ENCODE data around the gene CCDC191. TPM values are rescaled to one million over a fixed set of nuclear protein-coding genes. Genes with fewer than 3 reads are reported as not detected.

CCDC191 gene
- total and polyA plus RNA-seq, 9 of the 15 experiments (the other 6 are each of a cell fraction or from before 2014, with no cell fraction given), result 0.10 to 0.55 (median 0.22) TPM

DNA sequence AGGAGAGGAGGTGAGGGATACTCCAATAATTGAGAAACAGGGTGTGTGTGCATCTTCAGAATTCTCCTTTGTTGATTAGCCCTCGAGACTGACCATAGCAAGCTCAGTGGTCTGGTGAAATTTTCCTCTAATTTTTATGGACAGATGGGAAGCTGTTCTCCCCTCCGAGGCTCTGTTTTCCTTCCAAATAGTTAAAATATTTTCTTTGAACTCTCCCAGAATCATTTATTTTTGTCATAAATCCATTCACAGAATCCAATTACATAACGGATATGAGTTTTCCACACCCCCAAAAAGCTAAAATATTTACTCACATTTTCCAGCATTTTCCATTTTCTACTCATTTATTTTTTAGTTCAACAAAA, 36.7 kb upstream of the CCDC191 start:
- H3K9me3 ChIP-seq (replicated peaks; ENCODE audit: control insufficient read depth, insufficient read depth, low read depth, low read length), result no peaks in the 10 kb centered on the region
- H3K27ac ChIP-seq (ENCODE audit: extremely low read depth, low read depth, low read length), result no peak overlapping the region
- ATAC-seq (no peak), DNase-seq (ENCODE audit: extremely low read depth in 1 of 4, low spot score in 3 of 4) (no peak), FAIRE-seq (no peak)
- no peak overlapping the region for H3K9ac ChIP-seq (ENCODE audit: insufficient read depth in 1 of 2, low read depth in 2 of 2, low read length in 2 of 2)
- no peaks in the 10 kb centered on the region for H4K20me1 ChIP-seq (replicated peaks; ENCODE audit: control insufficient read depth, insufficient read depth, low read length)
- H3K4me1 ChIP-seq (replicated peaks in 1 of 2; ENCODE audit: control insufficient read depth in 2 of 2, insufficient read depth in 2 of 2, low read length in 2 of 2), result no peaks in the 10 kb centered on the region
- no peak overlapping the region for H3K4me2 ChIP-seq (ENCODE audit: insufficient read depth, low read length)
- BruUV-seq (replicated peaks), result no TSS peak
- POLR2A ChIA-PET, result no interaction called here
- in situ Hi-C loops (cut with MboI), result no loop called here
- no peak overlapping the region for H3K4me3 ChIP-seq
- TF ChIP-seq, protein P1, sequence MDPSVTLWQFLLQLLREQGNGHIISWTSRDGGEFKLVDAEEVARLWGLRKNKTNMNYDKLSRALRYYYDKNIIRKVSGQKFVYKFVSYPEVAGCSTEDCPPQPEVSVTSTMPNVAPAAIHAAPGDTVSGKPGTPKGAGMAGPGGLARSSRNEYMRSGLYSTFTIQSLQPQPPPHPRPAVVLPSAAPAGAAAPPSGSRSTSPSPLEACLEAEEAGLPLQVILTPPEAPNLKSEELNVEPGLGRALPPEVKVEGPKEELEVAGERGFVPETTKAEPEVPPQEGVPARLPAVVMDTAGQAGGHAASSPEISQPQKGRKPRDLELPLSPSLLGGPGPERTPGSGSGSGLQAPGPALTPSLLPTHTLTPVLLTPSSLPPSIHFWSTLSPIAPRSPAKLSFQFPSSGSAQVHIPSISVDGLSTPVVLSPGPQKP (CRISPR knock-in tag; IDR thresholded peaks at IDR 0.05), result no peak
- TF ChIP-seq HEY1 (CRISPR knock-in tag; IDR thresholded peaks at IDR 0.05; ENCODE audit: borderline replicate concordance) (no peak), ZNF146 (CRISPR knock-in tag; IDR thresholded peaks at IDR 0.05; ENCODE audit: unreplicated experiment) (no peak), COPS2 (conservative IDR thresholded peaks at IDR 0.05) (no peak), FOXA1 (IDR thresholded peaks at IDR 0.05; ENCODE audit: borderline replicate concordance) (no peak)
- 0% methylated on average over 3 of the region's 3 CpGs for WGBS (ENCODE audit: insufficient coverage, low coverage, missing lambda C conversion rate)
- intact Hi-C loops (cut with micrococcal nuclease), result no loop called here
- H3K9me1 ChIP-seq (ENCODE audit: control insufficient read depth, insufficient read depth, low read length), result no peaks in the 10 kb centered on the region
- no peak overlapping the region for H2AFZ ChIP-seq (ENCODE audit: low read depth, low read length)
- H3K27me3 ChIP-seq (ENCODE audit: control insufficient read depth in 2 of 2, insufficient read depth in 2 of 2, low read length in 2 of 2), result peaks cover 9 to 10% of the 10 kb centered on the region in 2 experiments; a peak in 3 of 5 replicates
- H3K79me2 ChIP-seq (ENCODE audit: control insufficient read depth, insufficient read depth, low read length), result no peaks in the 10 kb centered on the region
- H3K36me3 ChIP-seq (ENCODE audit: control insufficient read depth, insufficient read depth, low read length), result no peaks in the 10 kb centered on the region
- CTCF ChIA-PET (ENCODE audit: low intra/inter-chr PET ratio), result no interaction called here

Data from K562 (cell line).